ENCODE results near the gene SUN2. TPM values are rescaled to one million over a fixed set of nuclear protein-coding genes. Genes with fewer than 3 reads are reported as not detected.

The SUN2 gene
- total RNA-seq, 1 experiment from 2014 or later = 89.9 TPM

DNA sequence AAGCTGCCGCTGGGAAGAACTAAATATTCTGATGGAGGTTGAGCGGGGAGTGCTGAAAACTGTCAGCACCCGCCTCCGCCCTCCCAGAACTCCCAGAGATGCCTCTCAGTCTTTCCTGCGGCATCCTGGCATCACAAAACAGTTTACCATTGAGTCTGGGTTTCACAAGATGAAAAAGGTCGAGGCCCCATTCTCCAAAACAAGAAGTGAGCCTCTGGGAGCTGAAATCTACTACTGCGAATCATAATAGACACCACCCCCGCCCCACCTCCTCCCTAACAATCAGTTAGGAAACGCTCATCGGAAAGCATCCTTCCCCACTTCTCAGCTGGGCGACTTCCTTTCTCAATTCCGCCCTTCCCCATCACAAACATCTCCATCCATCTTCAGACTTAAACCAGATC is 1.0 kb downstream of the SUN2 start:
- no peak for DNase-seq (ENCODE audit: low read depth)

DNA sequence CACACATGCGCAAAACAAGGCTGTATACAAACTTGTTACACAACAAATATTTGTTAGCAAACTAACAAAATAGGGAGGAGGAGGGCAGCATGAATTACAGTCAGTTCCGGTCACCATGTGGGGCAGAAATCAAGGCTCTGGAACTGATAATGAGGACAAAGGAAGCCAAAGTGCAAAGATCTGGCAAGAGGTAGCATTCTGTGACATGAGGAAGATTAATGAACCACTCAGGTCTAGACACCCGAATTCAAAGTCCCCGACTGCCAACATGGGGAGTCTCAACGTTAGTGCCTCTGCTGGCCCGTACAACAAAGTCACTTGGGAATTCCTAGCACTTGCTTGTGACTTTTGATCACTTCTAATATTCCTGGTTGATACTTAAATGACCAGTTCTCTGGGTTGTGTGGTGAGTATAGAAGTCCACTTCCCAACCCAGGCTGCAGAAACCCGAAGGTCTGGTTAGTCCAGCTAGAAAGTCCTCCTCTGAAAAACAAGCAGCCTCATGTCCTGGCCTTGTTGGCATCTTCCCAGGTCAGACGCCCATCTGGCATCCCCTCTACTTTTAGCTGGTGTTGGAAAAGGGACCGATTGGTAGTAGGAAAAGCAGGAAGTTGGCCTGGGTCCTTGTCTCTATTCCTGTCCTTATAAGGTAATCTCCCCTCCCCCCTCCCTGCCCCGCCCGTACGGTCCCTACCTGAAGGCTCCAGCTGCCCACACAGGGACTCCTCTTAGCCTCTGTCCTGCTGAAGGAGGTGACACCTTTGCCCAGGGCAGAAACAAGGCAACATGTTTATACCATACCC is 1.6 kb downstream of the SUN2 start:
- DNase-seq (ENCODE audit: low read depth) = peak; percentile 45

DNA sequence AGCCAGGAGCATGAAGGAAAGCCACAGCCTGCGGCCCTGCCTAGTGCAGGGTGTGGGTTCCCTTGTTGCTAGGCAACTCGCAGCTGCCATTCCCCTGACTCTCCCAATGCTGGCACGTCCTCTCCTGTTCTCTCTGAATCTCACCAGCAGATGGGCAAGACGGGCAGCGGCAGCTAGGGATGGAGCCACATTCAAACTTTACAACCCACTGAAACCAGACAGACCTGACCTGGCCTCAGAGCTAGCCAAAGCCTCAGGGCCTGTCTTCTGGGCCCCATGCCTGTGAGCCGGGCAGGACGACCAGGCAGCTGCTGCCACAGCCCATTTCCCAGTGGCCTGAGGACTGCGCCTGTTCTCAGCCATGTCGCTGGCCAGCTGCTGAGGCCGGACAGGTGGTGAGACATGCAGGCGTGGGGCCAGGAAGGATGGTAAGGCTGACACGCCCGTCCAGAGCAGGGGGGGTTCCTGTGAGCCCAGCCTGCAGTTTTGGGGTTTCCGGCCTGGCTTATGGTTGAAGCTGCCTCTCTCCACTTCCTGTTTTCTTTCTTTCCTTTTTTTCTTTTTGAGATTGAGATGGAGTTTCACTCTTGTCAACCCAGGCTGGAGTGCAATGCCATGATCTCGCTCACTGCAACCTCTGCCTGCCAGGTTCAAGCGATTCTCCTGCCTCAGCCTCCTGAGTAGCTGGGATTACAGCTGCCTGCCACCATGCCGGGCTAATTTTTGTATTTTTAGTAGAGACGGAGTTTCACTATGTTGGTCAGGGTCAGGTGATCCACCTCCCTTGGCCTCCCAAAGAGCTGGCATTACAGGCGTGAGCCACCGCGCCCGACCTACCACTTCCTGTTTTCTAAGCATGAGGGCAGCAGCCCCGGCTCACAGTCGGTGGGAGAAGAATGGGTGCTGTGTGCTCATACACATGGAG is 4.1 kb downstream of the SUN2 start:
- DNase-seq (ENCODE audit: low read depth) = no peak

DNA sequence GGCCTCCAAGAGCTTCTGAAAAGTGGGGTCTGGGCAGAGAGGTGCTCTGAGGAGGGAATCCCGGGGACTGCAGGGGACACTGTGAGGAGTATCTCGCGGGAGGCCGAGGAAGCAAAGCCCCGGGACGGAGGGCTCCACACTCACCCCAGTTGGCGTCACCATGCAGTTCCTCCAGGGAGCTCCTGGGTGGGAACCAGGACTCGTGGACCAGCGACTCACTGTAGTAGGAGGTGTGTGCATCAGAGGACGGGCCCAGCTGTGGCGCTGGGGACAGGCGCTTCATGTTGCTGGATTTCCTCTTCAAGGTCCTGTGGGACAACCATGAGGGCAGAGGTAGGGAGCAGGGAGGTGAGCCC is 4.8 kb downstream of the SUN2 start:
- DNase-seq (ENCODE audit: low read depth) = no peak

DNA sequence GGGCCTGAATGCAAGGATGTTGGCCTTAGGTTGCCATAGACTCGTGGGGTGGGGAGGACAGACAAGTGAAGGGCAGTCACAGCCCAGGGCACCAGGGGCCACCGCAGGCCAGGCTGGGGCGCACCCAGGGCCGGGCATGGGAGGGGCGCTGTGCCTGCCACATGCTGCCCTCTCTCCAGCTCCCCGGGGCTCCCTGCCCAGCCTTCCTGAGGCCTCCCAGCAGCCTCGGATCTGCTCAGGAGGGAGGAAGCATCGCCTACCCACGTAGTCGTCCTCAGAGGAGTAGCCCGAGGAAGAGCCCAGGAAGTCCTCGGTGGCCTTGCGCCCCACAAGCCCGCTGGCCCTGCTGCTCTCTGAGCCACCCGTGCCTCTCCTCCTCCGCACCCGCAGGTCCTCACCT is 5.2 kb downstream of the SUN2 start:
- DNase-seq (ENCODE audit: low read depth) = no peak

DNA sequence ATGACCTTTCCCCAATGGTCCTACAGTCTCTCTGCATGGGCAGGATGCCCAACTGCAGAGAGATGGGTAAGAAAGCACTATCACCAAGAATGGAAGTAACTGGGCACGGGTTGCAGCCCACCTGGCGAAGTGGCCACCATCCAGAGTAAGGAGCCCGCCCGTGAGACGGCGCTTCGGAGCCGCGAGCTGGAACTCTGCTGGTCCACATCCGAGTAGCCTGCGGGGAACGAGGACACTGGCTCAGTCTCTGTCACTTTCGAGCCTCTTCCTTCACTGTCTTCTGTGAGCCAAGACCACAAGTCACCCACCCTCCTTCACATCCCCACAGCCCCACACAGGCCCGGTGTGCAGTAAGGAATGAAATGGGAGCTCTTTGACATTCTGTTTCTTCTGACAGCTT is 5.7 kb downstream of the SUN2 start:
- no peak for DNase-seq (ENCODE audit: low read depth)

DNA sequence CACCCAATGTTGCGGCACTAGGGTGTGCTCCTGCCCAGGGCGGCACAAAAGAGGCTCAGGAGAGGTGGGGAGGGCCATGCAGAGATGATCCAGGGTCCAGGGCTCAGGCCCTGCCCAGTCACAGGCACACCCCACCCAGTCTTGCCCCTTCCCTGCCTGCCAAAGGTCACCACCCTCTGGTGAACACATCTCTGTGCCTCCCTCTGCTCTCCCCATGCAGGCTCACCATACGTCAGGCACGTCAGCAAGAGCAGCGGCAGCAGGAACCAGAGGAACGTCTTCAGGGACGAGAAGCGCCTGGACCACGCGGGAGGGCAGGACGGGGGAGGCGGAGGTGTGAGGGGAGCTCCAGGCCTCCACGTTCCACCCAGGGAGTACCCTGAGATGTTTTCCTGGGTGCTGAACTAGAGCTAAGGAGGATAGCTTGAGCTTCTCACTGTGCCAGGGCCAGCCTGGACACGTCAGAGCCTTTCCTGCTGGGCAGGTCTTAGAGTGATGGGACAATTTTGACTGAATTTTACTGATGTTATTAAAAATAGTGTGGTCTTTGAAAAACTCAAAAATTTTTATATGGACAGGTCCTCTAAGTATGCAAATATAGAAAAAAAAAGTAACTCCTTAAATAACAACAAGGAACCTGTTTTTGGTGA is 7.2 kb downstream of the SUN2 start:
- DNase-seq (ENCODE audit: low read depth) = no peak

DNA sequence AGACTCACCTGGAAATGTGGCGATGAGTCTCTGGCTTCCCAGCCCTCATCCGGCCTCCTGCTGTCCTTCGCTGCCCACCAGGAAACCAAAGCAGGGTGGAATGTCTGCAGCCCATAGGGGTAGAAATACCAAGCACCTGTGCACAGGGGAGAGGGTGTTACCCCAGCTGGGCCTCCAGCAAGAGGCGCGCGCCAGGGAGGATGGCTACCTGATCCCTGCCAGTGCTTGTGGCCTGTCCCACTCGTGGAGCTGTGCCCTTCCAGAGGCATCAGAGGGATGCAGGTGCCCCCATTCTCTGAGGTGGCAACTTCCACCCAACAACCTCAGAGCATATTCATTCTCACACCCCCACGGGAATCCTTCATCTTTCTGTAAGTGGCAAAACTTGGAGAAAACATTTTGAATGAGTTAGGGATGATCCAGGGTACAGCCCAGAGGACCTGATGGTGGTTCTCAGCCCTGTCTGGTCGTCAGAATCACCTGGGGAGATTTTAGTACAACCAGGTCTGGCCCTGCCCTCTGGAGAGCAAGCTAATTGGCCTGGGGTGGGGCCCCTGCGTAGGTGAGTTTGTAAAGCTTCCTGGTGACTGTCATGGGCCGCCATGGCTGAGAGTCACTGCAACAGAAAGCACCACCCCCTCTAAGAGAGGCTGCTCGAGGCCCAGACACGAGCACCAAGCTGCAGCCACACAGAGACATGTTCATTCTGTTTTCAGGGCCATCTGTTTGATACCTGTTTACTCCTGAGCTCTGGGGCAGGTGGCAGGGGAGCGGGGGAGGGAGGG is 9.9 kb downstream of the SUN2 start:
- DNase-seq (ENCODE audit: low read depth) = no peak

DNA sequence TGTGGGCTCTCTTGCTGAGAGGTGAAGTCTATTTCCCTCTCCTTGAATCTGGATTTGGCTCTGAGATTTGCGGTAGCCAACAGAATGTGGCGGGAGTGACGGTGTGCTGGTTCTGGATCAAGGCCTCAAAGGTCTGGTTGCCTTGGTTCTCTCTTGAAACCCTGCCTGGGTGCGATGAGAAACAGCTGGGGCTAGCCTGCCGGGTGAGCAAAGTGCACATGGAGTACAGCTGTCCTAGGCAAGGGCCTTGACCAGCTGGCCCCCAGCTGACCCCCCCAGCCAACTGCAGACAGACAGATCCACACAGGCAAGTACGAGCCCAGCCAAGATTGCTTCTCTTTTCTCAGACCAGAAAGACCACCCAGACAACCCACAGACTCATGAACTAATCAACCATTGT is 10.8 kb downstream of the SUN2 start:
- DNase-seq (ENCODE audit: low read depth) = no peak

DNA sequence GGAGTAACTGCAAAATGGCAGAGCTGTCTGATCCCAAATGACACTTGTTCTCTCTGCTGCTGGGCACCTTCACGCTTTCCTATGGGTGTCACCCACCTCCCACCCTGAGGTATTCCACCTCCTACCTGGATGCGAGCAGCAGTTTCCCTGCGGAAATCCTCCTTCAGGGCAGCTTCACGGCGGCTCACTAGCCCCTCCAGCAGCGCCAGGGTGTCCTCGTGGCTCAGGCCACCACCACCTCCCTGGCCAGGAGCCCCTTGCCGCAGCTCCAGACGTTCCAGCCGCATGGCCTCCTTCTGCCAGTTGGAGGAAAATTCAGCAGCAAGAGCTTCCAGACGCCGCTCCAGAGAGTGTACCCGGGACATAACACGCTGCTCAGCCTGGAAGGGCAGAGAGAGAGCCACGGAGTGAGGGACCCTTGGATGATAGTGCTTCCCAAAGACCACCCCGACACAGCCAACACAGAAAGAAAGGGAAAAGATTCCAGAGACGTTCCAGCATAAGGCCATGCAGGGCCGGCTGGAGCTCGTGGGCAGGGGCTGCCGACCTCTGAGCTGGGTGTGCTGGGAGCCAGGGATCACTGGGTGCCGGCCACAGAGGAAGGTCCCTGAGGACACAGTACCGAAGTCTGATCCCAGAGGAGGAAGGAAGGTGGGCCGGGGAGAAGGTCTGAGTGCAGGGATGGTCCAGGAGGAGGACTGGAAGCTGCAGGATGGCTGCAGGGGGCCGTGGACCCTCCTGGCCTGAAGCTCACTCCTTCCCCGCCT is 13.4 kb downstream of the SUN2 start:
- DNase-seq (ENCODE audit: low read depth) = no peak

DNA sequence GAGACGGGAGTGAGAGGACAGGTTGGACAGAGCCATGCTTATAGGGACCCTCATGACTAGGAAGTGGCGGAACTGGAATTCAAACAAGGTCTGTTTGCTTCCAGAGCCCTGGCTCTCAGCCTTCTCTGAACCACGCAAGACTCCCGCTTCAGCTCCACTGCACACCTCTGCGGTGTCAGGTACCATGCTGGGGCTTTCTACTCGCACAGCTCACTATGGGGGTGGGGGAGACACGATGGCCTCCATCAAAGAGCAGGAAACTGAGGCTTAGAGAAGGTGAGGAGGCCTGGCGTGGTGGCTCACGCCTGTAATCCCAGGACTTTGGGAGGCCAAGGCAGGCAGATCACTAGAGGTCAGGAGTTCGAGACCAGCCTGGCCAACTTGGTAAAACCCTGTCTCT is 14.2 kb downstream of the SUN2 start:
- no peak for DNase-seq (ENCODE audit: low read depth)

DNA sequence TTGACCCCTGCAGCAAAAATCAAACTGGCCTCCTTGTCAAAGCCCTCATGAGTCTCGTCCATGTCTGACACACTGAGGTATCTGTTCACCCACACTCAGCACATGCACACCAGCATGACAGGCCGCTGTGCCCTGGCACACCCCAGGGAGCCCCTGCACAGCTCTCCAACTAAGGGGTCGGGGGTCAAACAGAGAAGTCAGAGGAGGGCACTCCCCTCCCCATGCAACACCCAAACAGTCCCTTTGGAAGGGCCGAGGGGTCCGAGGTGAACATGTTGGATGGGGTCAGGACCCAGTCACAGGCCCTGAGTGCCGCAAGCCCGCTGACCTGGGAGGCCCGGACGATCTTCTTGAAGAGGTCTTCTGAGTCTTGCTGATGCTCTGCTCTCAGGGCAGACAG is 14.6 kb downstream of the SUN2 start:
- no peak for DNase-seq (ENCODE audit: low read depth)

DNA sequence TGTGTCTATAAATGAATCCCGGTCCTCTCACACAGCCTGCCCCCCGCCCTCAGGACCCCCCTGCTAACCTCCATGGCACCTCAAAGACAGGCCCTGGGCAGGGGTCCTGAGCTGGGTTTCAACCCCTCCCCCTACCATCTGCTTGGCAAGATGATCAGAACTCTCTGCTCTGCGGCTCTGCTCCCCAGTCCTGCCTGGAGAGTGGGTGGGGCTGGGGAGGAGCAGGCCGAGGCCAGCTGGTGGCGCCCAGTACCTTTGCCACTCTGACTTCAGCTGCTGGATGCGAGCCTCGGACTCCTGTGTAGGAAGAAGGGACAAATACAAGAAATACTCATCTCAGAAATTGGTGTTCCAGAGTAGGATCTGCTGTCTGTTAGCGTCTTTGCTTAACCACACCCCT is 15.0 kb downstream of the SUN2 start:
- DNase-seq (ENCODE audit: low read depth) = no peak

DNA sequence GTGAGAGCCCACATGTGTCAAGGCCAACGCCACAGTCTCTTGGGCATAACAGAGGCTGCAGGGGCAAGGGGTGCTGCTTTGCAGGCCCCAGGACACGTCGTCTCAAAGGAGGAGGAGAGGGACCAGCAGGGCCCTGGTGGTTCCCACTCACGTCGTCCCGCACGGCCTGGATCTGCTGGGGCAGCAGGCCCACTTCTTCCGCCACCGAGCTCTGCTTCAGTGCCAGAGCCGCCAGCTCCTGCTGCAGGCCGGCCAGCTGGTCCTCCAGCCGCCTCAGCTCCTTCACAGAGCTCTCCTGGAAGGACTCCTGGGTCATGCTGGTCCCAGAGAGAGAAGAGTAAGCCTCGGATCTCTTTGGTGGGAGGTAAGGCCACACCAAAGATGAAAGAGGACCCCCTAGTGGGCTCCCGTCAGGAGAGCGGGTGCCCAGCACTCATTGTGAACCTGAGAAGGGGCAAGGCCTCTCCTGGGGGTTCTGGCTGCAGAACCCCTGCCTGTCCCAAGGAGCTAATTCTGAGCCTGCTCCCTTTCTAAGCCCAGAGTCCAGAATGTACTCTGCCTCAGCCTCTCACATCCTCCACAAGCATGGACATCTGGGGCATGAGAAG is 15.6 kb downstream of the SUN2 start:
- no peak for DNase-seq (ENCODE audit: low read depth)

DNA sequence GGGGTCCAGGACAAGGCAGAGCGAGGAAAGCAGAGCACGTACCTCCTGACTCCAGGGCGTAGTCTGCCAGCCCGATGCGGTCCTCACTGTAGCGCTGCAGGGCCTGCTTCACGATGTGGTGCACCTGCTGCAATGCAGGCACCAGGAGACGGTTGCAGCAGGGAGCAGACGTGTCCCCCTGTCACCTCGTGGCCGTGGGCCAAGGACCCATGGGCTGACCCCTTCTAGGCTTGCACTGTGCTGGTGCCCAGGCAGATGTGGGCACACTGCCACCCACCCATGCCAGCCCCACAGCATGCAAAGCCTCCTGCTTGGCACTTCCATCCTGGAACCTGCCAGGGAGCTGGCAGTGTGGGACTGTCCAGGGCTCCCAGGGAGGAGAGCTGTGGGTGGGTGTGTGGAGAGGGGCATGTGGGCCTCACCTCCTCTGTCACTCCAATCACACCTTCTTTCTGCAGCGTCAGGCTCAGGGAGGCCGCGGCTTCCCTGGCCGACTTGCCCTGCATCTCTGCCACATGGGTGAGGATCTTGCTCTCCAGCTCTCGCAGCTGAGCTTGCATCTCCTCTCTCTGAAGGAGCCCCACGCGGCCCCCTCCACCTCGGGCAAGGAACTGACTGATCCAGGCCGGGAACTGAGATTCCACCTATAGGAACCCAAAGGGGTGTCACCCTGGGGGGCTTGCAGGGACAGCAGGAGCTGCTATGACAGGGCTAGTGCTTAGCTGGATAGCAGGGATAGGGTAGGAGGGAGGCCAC is 16.3 kb downstream of the SUN2 start:
- DNase-seq (ENCODE audit: low read depth) = no peak

DNA sequence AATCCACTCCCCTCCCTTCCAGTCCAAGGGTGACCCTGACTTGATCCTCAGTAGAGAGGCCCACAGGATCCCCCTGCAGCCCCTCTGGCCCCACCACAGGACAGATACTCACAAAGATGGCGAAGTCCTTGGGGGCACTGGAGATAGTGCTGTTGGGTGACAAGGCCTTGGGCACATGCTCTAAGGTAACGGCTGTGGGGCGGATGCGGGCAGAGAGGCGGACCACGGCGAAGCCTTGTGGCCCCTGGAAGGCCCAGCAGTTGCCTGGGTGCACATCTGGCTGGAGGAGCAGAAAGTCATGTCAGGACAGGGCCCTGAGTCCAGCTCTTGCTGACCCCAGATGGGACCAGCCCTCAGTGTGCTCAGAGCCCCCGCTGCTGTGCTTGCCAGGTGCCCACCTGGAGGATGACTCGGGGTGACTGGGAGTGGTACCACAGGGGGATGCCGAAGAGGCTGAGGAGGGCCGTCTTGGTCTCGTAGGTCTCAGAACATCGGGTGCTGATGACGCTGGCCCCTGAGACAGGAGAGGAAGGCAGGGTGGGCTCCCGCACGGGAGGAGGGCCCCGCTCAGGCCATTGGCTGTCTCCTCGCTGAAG is 17.2 kb downstream of the SUN2 start:
- DNase-seq (ENCODE audit: low read depth) = no peak

DNA sequence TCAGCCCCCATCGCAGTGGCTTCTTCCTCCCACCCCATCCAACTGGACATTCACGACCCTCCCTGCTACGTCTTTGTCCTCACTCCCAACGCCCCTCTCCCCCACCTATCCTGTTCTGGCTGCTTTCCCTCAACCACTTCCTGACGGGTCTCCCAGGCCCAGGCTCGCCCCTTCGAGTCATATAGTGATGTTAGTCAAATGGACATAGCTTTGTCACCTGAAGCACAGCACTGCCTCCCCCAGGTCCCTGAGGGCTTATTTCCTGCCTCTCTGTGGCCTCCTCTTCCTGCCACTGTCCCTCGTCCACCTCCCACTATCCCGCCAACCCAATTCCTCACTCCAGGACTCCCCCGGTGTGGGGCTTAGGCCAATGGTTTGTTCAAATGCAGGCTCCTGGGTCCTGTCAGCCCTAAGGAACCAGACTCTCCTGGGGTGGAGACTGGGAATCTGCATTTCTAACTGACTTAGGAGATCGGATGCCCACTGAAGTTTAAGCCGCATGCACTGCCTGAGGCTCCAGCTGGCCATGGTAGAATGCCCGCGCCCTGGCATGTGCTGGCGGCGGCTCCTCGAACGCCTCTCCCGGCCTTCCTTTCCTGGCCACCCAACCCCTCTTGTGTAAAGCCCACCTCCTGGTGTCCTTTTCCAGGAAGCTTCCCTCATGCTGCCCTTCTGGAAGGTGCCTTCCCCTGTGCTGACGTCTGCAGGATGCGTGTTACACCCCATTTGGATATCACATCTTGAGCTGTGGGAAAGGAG is 18.3 kb downstream of the SUN2 start:
- no peak for DNase-seq (ENCODE audit: low read depth)

DNA sequence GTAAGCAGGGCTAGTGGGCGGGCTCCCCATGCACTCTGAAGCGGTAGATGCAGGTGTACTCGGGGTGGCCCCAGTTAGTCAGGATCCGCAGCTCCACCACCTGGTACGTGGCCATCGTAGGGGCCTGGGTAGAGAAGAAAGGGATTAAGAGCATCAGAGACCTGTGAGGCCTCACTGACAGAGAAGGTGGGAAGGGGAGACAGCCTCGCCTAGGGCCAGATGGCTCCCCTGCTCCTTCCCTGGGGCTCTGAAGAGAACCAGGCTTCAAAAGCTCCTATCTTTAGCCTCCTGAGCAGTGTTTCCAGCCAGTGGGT is 19.6 kb downstream of the SUN2 start:
- DNase-seq (ENCODE audit: low read depth) = no peak

All from Daoy (cell line).